ENCODE results near the gene SORCS2. TPM values are rescaled to one million over a fixed set of nuclear protein-coding genes. Genes with fewer than 3 reads are reported as not detected.

Gene SORCS2
- total and polyA plus RNA-seq, 2 of the 8 experiments (the other 6 are each of a cell fraction or from before 2014, with no cell fraction given) = 0.36 to 1.8 TPM

DNA sequence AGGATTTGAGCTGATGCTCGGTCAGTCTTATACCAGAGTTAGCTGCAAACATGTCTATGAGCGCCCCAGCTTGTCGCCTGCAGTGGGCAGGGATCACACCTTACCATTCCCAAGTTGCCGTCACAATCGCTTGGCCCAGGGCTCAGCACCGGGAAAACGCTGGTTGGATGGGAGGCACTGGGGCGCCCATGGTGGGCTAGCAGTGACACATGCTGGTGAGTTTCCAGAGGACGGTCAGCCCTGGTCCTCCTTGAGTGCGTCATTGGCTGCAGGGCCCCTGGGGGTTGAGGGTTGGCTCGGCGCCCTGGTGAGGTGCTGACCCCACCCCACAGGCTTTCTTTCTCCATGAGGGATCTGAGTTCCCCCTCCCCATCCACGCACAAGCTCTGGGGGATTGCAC is 50.4 kb downstream of the SORCS2 start:
- Histone ChIP-seq H3K27ac (ENCODE audit: low read depth, low read length) (no peak overlapping the region), H3K27me3 (replicated peaks in 1 of 4; ENCODE audit: control insufficient read depth in 3 of 4, extremely low read depth in 1 of 4, insufficient read depth in 3 of 4, low read length in 3 of 4) (no peaks in the 10 kb centered on the region)
- CTCF ChIA-PET (ENCODE audit: partially characterized antibody) = interaction anchor here (0.8 to 5.9 kb wide), 10 partner anchors 10 to 467 kb away, joined by 3 to 80 read pairs (median 4); no protein-coding TSS in a partner anchor

More for the DNA sequence above, 50.4 kb downstream of the SORCS2 start:
- Histone ChIP-seq H2BK12ac (ENCODE audit: low read depth, low read length) (no peak overlapping the region), H2BK15ac (ENCODE audit: low read length) (no peak overlapping the region), H2BK5ac (ENCODE audit: low read depth, low read length) (no peak overlapping the region), H3K23ac (ENCODE audit: insufficient read length) (no peak overlapping the region), H3K36me3 (ENCODE audit: control insufficient read depth in 2 of 4, insufficient read depth in 4 of 4, low read length in 3 of 4) (no peaks in the 10 kb centered on the region), H3K4ac (replicated peaks; ENCODE audit: insufficient read length, low read depth, low read length) (no peak overlapping the region), H3K79me1 (ENCODE audit: low read depth, low read length) (no peaks in the 10 kb centered on the region), H3K14ac (ENCODE audit: insufficient read length) (no peak overlapping the region), H3K9ac (replicated peaks in 1 of 4; ENCODE audit: extremely low read depth in 1 of 4, low read depth in 3 of 4, low read length in 3 of 4) (no peak overlapping the region), H2AFZ (ENCODE audit: low read length) (no peak overlapping the region), H3K4me3 (ENCODE audit: extremely low read depth in 1 of 4, insufficient read depth in 2 of 4, low read depth in 3 of 4, low read length in 4 of 4) (no peak overlapping the region), H3K4me2 (ENCODE audit: insufficient read depth in 1 of 2, low read depth in 2 of 2, low read length in 2 of 2) (no peak overlapping the region), H3K79me2 (ENCODE audit: control insufficient read depth in 1 of 2, insufficient read depth in 2 of 2, low read length in 2 of 2) (no peaks in the 10 kb centered on the region), H3K18ac (ENCODE audit: extremely low read depth, low read length) (no peak overlapping the region), H4K8ac (ENCODE audit: extremely low read depth, insufficient read depth, low read length) (no peak overlapping the region; the same call in 1 of the 2 replicates), H2BK120ac (replicated peaks; ENCODE audit: low read depth, low read length) (no peak overlapping the region), H3K4me1 (replicated peaks in 1 of 4; ENCODE audit: control insufficient read depth in 3 of 4, insufficient read depth in 4 of 4, low read length in 3 of 4) (no peaks in the 10 kb centered on the region), H3K23me2 (ENCODE audit: low read depth, low read length) (no peaks in the 10 kb centered on the region), H4K20me1 (replicated peaks in 1 of 2; ENCODE audit: control insufficient read depth in 1 of 2, insufficient read depth in 2 of 2, low read length in 2 of 2) (no peaks in the 10 kb centered on the region), H2AK5ac (ENCODE audit: low read depth, low read length) (no peak overlapping the region), H4K91ac (replicated peaks; ENCODE audit: insufficient read length, low read length) (no peak overlapping the region), H3K9me3 (ENCODE audit: insufficient read depth in 2 of 2, low read depth in 1 of 2, low read length in 1 of 2) (peaks cover 0 to 5% of the 10 kb centered on the region in 2 experiments; a peak in 1 of 4 replicates), H2BK20ac (ENCODE audit: low read length) (no peak overlapping the region), H4K5ac (ENCODE audit: insufficient read length, low read depth, low read length) (no peak overlapping the region), H3K56ac (replicated peaks; ENCODE audit: insufficient read length, low read depth, low read length) (no peak overlapping the region)
- FAIRE-seq (no peak), DNase-seq (ENCODE audit: low read depth in 1 of 2, low spot score in 2 of 2) (no peak)
- WGBS, 2 experiments (ENCODE audit: extremely low coverage in 1 of 2, insufficient coverage in 1 of 2, insufficient read length in 1 of 2, insufficient replicate concordance in 2 of 2, low coverage in 1 of 2, low lambda C conversion rate in 2 of 2, missing lambda C conversion rate in 1 of 2) = 98% methylated on average over 13 of the region's 13 CpGs; no CpG with 5 or more reads in 1 of the 2 experiments
- POLR2A ChIA-PET (ENCODE audit: partially characterized antibody) = no interaction called here
- TF ChIP-seq RAD21 (IDR thresholded peaks at IDR 0.05 in 1 of 2, conservative IDR thresholded peaks at IDR 0.05 in 1 of 2; ENCODE audit: low read depth in 2 of 2, low read length in 2 of 2) (peak in 1 of 2 experiments; percentile 13; a peak in 1 of 4 replicates), BCL11A (IDR thresholded peaks at IDR 0.05; ENCODE audit: low read depth in 2 of 2, low read length in 2 of 2) (no peak)
